Lower lobe of right lung (tissue), 2 donors: Measurements from ENCODE around the gene PRKAB2. TPM values are rescaled to one million over a fixed set of nuclear protein-coding genes. Genes with fewer than 3 reads are reported as not detected.
A peak's percentile ranks its signal among the peaks of the same experiment; 100 is the strongest.

Experiments used
- ATAC-seq, 2 donors: fragments of 200-7000 bp; cut with Tn5 transposase; one replicate each; pipeline ENCODE4 v1.9.1; 2020 to 2022; ENCODE audit warnings: mild to moderate bottlenecking in 2 of 2, moderate library complexity in 2 of 2
- DNase-seq: peaks from one replicate; pipeline ENCODE4 v3.0.0-alpha.2; 2020
- H3K27ac ChIP-seq: fragments of 200-600 bp; one replicate; pipeline ENCODE4 v1.8.0; 2022
- H3K27me3 ChIP-seq: fragments of 200-600 bp; one replicate; pipeline ENCODE4 v1.8.0; 2022; ENCODE audit warnings: low read depth
- H3K36me3 ChIP-seq: fragments of 200-600 bp; one replicate; pipeline ENCODE4 v1.8.0; 2022; ENCODE audit warnings: mild to moderate bottlenecking
- H3K4me1 ChIP-seq: fragments of 200-600 bp; one replicate; pipeline ENCODE4 v1.8.0; 2022
- H3K4me3 ChIP-seq: fragments of 200-600 bp; one replicate; pipeline ENCODE4 v1.8.0; 2022; ENCODE audit warnings: mild to moderate bottlenecking
- H3K9me3 ChIP-seq: fragments of 200-600 bp; one replicate; pipeline ENCODE4 v1.8.0; 2022
- intact Hi-C: fragments of 100-400 bp; cut with DNase I; formaldehyde crosslinking; loops from one replicate; pipeline ENCODE4 v1.11.0; 2022
- total RNA-seq: library from RNA; stranded (reverse); fragmentation: NEBNext Ultra II Directional; extraction: Animal tissue kit (Norgen Biotek cat#: 25700); gene quantifications from one replicate; pipeline ENCODE4 v1.2.1, GENCODE V29; 2021
- TF ChIP-seq, protein P1 (sequence below): fragments of 200-600 bp; IDR thresholded peaks from one replicate; pipeline ENCODE4 v1.8.0; 2022; ENCODE audit warnings: antibody characterized with exemption, mild to moderate bottlenecking
- donor health status: DM: no; HTN: yes; CAD: no; lungs with severe emphysema.

PRKAB2 gene
- total RNA-seq, 1 donor from 2014 or later: 11.3 TPM

GRCh38 chr1:147171399-147172167, 687 bp downstream of the PRKAB2 start:
- DNase-seq: no peak
- H3K4me1 ChIP-seq: peaks cover 25% of the 10 kb centered on the region
- TF ChIP-seq, protein P1, sequence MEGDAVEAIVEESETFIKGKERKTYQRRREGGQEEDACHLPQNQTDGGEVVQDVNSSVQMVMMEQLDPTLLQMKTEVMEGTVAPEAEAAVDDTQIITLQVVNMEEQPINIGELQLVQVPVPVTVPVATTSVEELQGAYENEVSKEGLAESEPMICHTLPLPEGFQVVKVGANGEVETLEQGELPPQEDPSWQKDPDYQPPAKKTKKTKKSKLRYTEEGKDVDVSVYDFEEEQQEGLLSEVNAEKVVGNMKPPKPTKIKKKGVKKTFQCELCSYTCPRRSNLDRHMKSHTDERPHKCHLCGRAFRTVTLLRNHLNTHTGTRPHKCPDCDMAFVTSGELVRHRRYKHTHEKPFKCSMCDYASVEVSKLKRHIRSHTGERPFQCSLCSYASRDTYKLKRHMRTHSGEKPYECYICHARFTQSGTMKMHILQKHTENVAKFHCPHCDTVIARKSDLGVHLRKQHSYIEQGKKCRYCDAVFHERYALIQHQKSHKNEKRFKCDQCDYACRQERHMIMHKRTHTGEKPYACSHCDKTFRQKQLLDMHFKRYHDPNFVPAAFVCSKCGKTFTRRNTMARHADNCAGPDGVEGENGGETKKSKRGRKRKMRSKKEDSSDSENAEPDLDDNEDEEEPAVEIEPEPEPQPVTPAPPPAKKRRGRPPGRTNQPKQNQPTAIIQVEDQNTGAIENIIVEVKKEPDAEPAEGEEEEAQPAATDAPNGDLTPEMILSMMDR: no peak
- H3K4me3 ChIP-seq: peak overlapping the region; percentile 90
- peak overlapping the region; percentile 94 for H3K27ac ChIP-seq
- peaks cover 12% of the 10 kb centered on the region for H3K36me3 ChIP-seq
- no peaks in the 10 kb centered on the region for H3K9me3 ChIP-seq
- H3K27me3 ChIP-seq: no peaks in the 10 kb centered on the region
- no peak for ATAC-seq
- intact Hi-C loops: loop anchor here (10.0 kb wide), 1 partner anchor 73 kb away; the partner anchor contains the start of gene CHD1L

GRCh38 chr1:147169840-147170674, 2.2 kb downstream of the PRKAB2 start:
- DNase-seq: no peak
- intact Hi-C loops: loop anchor here (10.0 kb wide), 1 partner anchor 75 kb away; the partner anchor contains the start of gene CHD1L
- no peaks in the 10 kb centered on the region for H3K27me3 ChIP-seq
- H3K9me3 ChIP-seq: no peaks in the 10 kb centered on the region
- H3K27ac ChIP-seq: no peak overlapping the region
- TF ChIP-seq, protein P1: no peak
- H3K4me3 ChIP-seq: peak overlapping the region; percentile 90
- H3K4me1 ChIP-seq: peaks cover 25% of the 10 kb centered on the region
- ATAC-seq: no peak
- peaks cover 26% of the 10 kb centered on the region for H3K36me3 ChIP-seq

DNA sequence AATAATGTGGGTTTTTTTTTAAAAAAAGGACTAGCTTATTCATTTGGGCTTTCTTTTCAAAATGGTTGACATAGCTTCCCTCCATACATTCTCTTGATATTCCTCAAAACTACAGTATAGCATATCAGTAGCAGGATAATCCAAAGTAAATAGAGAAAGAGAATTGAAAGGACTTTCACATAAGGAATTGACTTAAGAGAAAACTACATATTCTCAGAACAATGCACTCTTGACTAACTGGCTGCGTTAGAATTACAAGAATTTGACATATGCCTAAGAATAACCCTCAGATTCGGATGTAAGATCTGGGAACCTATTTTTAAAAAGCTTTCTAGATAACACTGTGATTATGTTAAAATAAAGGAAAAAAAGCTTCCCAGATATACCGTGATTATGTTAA, 3.1 kb downstream of the PRKAB2 start:
- Histone ChIP-seq H3K36me3 (peaks cover 32% of the 10 kb centered on the region), H3K27me3 (no peaks in the 10 kb centered on the region), H3K9me3 (no peaks in the 10 kb centered on the region), H3K4me1 (peaks cover 21% of the 10 kb centered on the region), H3K4me3 (no peak overlapping the region), H3K27ac (no peak overlapping the region)
- DNase-seq (no peak), ATAC-seq (no peak)
- TF ChIP-seq, protein P1: no peak
- intact Hi-C loops: no loop called here

GRCh38 chr1:147168626-147169058, 3.6 kb downstream of the PRKAB2 start:
- ATAC-seq (no peak), DNase-seq (no peak)
- intact Hi-C loops: no loop called here
- TF ChIP-seq, protein P1: no peak
- Histone ChIP-seq H3K4me3 (no peak overlapping the region), H3K27ac (no peak overlapping the region), H3K4me1 (peaks cover 16% of the 10 kb centered on the region), H3K9me3 (no peaks in the 10 kb centered on the region), H3K36me3 (peaks cover 32% of the 10 kb centered on the region), H3K27me3 (no peaks in the 10 kb centered on the region)

DNA sequence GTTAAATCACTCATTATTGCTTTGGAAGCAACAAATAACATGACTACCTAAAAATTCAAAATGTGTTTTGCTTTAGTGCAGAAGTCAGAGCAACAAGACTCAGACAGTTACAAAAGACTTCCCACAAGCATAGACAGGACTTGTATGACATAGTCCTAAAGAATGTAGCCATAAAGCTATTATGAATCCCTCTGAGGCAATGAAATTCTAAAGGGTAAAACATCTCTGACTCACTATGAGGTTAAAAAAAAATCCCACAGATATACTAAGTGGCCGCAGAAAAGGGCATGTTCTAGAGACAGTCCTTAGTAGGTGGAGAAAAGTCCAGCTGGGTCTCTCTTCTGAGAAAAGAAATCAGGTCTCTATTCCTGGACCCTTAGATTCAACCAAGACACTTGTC, 4.9 kb downstream of the PRKAB2 start:
- no peaks in the 10 kb centered on the region for H3K27me3 ChIP-seq
- no peak overlapping the region for H3K27ac ChIP-seq
- peaks cover 32% of the 10 kb centered on the region for H3K36me3 ChIP-seq
- intact Hi-C loops: no loop called here
- H3K4me3 ChIP-seq: no peak overlapping the region
- DNase-seq (no peak), ATAC-seq (no peak)
- TF ChIP-seq, protein P1: no peak
- H3K4me1 ChIP-seq: peaks cover 12% of the 10 kb centered on the region
- no peaks in the 10 kb centered on the region for H3K9me3 ChIP-seq
